ENCODE data around the gene APLNR. TPM values are rescaled to one million over a fixed set of nuclear protein-coding genes. Genes with fewer than 3 reads are reported as not detected.
"Not testable (repeated sequence)": the region's sequence is repeated elsewhere in the genome, so short reads cannot be mapped to it uniquely, and the experiment has no call there.

Gene APLNR
- total RNA-seq, result 16.6 TPM
- long read RNA-seq, transcript APLNR-202 (1 exons, 3,609 nt), result major isoform, 20 of 20 reads
- long read RNA-seq, partial matches to known transcripts, result 0 of 20 reads
- long read RNA-seq, other reads (novel, unspliced or antisense), result 0 of 20 reads

DNA sequence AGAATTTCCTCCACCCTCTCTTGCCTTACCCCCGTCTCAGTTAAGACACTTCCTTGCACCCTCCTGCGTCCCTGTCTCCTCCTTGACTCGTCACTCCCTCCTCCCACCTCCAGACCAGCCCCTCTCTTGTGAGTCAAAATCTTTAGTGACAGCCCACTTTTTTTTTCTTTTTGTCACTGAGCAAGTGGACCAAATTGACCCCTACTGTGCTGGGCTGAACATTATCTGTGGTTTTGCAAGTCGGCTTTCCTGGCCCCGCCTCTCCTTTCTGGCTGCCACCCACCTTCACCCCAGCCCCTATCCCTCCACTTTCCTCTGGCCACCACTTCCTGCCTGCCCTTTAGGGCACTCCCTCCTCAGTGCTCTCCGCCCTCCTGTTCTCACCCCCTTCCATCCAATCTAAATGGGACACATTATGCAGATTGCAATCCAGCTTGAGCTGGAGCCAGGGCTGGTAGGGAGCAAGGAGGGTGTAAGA lies at the start of gene APLNR:
APLNR (minus strand) TSS at position 47 of the 478 bp plus-strand sequence. CDS start 246 bp downstream, outside the sequence.
- intact Hi-C loops (cut with DNase I), result no loop called here
- DNase-seq (ENCODE audit: low spot score), result no peak

DNA sequence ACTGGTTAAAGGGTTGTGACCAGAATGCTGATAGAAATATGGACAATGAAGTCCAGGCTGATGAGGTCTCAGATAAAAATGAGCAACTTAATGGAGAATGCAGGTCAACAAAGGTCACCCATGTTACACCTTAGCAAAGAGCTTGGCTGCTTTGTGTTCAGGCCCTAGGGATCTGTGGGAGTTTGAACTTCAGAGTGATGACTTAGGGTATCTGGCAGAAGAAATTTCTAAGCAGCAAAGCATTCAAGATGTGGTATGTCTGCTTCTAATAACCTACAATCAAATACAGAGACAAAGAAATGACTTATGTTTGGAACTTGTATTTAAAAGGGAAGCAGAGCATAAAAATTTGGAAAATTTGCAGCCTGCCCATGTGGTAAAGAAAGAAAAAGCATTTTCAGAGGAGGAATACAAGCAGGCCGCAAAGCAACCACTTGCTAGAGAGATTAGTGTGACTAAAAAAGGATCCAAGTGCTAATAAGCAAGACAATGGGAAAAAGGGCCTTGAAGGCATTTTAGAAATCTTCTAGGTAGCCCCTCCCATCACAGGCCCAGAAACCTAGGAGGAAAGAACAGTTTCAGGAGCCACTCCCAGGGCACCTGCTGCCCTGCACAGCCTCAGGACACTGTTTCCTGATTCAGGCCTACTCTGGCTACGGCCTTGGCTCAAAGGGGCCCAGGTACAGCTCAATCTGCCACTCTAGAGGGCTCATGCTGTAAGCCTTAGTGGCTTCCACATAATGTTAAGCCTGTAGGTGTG lies 46.4 kb upstream of the APLNR start:
- intact Hi-C loops (cut with DNase I), result no loop called here
- DNase-seq (ENCODE audit: low spot score), result no peak

DNA sequence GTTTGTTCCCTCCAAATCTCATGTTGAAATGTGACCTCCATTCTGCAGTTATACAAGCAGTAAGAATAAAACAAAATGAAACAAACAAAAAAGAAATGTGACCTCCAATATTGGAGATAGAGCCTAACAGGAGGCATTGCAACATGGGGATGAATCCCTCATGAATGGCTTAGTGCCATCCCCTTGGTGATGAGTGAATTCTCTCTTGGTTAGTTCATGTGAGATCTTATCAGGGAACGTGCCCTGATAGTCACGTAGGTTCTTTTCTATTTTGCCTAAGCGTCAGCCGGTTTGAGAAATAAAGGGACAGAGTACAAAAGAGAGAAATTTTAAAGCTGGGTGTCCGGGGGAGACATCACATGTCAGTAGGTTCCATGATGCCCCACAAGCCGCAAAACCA lies 44.5 kb upstream of the APLNR start:
- intact Hi-C loops (cut with DNase I), result not testable (repeated sequence)

DNA sequence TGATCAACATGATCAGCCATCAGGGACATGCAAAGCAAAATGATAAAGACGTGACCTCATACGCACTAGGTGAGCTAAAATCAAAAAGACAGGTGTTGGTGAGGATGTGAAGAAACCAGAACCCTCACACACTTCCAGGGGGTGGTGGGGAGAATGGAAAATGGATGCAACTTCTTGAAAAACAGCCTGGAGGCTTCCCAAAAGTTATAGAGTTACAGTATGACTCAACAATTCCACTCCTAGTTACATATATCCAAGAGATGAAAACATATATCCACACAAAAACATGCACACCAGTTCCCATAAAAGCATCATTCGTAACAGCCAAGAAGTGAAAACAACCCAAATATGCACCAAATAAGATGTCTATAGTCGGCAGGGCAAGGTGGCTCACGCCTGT lies 42.1 kb upstream of the APLNR start:
- intact Hi-C loops (cut with DNase I), result loop anchor here (5.0 kb wide), 1 partner anchor 43 kb away; the partner anchor contains the start of gene TNKS1BP1
- DNase-seq (ENCODE audit: low spot score), result no peak

More for the DNA sequence above, 44.5 kb upstream of the APLNR start:
- not testable (repeated sequence) for DNase-seq (ENCODE audit: low spot score)

DNA sequence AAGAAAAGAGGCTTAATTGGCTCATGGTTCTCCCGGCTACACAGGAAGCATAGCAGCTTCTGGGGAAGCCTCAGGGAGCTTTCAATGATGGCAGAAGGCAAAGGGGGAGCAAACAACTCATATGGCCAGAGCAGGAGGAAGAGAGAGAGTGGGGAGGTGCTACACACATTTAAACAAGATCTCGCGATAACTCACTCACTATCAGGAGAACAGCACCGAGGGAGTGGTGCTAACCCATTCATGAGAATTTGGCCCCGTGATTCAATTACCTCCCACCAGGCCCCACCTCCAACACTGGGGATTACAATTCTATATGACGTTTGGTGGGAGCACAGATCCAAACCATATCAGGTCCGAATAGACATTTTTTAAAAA lies 41.7 kb upstream of the APLNR start:
- intact Hi-C loops (cut with DNase I), result loop anchor here (5.0 kb wide), 1 partner anchor 44 kb away; the partner anchor contains the start of gene TNKS1BP1
- no peak for DNase-seq (ENCODE audit: low spot score)

DNA sequence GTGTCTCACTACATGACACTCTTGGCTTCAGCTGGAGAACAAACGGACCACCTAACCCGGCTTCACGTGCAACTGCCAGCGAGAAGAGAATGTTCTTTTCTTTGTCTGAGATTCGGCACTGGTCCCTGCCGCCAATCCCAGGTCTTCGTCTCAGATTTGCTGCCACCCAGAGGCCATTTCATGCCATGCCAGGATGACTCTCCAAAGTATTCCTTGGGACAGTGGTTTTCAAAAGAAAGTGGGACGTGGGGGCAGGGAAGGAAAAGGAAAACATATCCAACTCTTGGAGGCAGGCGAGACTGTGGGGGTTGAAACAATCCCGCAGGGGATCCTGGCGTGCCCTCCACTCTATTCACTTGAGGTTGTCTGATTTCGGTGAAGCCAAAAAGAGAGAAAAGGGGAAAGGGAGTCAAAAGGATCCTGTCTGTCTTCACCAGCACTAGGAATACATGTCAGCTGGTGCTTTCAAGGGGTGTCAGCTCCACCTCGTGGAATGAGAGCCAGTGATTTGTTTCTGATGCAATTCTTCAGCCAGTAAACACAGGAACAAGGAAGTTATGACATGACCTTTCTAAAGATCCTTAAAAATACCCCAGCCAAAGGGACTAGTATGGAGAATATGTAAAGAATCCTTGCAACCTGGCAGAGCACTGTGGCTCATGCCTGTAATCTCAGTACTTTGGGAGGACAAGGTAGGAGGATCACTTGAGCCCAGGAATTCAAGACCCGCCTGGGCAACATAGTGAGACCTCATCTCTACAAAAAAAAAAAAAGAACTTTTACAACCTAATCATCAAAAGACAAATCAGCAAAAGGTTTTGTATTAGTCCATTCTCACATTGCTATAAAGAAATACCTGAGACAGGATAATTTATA lies 41.0 kb upstream of the APLNR start:
- intact Hi-C loops (cut with DNase I), result loop anchor here (5.0 kb wide), 1 partner anchor 44 kb away; the partner anchor contains the start of gene TNKS1BP1
- no peak for DNase-seq (ENCODE audit: low spot score)

DNA sequence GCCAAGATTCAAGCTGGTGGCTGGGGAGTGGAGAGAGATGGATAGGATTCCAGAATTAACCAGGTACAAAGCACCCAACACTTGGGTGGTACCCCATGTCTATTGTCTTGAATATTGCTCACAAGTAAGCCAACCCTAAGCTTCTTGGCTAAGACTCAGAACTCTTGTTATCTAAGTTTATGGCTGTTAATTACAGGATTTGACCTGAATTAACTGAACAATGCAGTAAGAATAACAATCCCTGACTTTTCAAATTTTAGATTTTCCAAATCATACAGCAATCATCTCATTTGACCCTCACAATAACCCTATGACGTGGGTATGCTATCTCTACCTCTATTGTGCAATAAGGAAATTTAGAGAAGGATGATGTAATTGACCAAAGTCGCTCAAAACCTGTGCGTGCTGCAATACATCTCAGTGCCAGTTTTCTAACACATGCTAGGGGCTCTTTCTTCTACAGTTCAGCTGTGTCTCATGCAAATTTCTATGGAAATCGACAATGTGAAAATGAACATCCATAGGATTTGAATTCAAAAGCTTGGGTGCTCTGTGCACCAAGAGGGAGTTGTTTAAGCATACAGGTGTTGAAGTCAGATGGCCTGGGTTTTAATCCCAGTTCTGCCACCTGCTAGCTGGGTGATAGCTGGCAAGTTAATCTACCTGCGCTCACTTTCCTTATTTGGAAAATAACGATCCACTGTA lies 40.1 kb upstream of the APLNR start:
- intact Hi-C loops (cut with DNase I), result loop anchor here (5.0 kb wide), 1 partner anchor 45 kb away; the partner anchor contains the start of gene TNKS1BP1
- no peak for DNase-seq (ENCODE audit: low spot score)

DNA sequence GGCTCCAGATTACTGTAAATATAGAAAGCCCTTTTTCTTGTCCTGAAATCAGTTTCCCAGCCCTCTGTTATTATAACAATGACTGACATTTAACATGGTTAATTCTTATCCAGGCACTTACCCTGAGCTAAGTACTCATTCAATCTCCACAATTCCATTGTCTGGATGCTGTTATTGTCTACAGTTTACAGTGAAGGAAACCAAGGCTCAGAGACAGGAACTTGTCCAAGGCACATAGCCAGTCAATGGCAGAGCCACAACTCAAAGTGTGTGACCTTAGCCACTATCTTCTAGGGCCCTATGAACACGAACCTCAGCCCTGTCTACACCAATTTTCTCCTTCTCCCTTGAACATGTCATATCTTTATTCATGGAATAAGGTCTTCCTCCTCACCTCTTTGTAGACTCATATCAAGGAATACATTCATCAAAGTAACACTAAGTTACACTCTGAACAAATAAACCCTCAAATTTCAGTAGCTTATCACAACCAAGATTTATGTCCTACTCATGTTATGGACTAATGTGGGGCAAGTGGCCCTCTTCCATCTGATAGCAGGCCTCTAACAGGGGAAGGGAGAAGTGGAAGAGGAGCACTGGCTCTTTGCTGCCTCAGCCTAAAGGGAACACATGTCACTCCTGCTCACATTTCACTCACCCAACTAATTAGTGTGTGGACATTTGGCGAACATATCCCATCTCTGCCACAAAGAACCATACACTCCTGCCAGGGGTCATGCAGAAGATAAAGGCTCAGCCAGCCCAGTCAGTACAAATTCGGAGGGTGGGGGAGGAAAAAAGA lies 39.3 kb upstream of the APLNR start:
- DNase-seq (ENCODE audit: low spot score), result no peak
- intact Hi-C loops (cut with DNase I), result loop anchor here (5.0 kb wide), 1 partner anchor 46 kb away; the partner anchor contains the start of gene TNKS1BP1

DNA sequence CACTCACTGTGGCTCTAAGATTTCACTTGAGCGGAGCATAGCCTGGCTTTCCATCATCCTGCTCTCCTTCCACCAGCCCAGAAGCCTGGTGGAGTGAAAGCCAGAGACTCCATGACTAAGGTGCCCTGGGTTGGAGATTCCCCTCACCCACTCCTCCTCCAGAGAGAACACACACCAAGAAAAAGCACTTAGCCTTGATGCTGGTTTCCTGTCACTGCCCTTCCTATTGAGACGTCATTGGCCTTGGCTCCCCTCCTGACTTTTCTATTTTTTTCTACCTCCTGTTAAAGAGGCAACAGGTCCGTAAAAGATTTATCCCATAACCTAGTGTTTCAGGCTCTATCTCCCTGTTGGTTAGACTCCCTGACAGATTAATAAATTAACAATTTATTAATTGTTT lies 38.5 kb upstream of the APLNR start:
- DNase-seq (ENCODE audit: low spot score), result no peak
- intact Hi-C loops (cut with DNase I), result loop anchor here (5.0 kb wide), 1 partner anchor 47 kb away; the partner anchor contains the start of gene TNKS1BP1

DNA sequence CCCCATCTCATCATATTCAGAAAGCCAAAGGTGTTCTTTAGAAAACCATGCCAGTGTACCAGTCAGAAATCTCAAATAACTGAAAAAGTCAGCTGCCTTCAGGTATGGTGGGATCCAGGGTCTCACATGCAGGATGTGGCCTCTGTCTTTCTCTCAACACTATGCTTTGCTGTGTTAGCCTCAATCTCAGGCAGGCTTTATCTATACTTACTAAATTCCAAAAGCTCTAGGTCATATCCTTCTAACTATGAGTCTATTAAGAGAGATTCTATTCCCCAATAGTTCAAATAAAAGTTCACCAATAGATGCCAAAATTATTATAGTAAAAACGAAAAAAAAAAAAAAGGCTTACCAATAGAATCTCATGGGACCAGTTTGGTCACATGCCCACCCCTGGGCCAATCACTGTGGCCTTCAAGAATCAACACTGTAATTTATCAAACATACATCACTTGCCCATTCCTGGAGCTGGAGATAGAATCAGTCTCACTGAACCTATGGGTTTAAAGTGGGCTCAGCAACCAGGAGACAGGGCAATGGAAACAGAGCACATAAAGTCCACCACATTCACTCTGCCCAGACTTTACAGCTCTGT lies 38.0 kb upstream of the APLNR start:
- intact Hi-C loops (cut with DNase I), result loop anchor here (5.0 kb wide), 1 partner anchor 47 kb away; the partner anchor contains the start of gene TNKS1BP1
- DNase-seq (ENCODE audit: low spot score), result no peak

DNA sequence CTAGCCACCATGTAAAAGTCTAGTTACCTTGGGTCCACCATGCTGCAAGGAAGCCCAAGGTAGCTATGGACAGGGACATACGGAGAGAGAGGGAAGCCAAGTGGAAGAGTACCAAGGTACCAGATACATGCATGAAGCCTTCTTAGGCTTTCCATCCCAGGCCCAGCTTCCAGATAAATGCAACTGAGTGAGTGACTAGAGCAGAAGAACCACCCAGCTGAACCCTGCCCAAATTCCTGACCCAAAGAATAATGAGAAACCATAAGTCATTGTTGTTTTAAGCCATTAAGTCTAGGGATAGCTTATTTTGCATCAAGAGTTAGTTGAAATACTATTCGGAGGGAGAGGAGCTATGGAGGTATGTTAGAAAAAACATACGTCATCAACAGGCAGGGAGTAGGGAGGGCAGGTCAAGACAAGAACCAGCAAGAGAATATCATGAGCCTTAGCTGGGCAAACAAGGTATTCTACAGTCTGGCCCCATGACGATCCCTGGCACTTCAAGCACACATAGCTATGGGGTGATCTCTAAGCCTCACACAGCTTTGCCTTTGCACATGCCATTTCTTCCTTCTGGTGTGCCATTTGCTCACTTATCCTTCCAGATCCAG lies 36.5 kb upstream of the APLNR start:
- no peak for DNase-seq (ENCODE audit: low spot score)
- intact Hi-C loops (cut with DNase I), result no loop called here

DNA sequence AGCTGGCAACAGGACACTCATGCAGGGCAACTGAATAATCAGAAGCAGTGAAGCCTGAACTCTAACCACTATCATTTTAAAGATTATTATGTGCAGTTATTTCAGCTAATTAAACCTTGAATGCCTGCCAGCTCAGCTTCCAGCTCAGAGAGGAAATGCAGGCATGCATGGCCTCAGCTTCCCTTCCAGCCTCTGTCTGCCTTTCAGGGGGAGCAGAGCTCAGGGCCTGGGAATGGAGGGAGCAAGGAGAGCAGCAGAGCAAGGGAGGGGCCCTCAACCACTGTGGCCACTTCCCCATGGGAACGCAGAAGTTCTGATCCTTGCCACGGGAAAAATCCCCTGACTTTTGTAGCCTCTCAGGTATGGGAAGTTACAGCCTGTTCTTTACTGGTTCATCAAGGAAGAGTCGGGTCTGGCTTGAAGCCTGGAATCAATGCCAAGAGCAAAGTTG lies 32.5 kb upstream of the APLNR start:
- DNase-seq (ENCODE audit: low spot score), result no peak
- intact Hi-C loops (cut with DNase I), result no loop called here

DNA sequence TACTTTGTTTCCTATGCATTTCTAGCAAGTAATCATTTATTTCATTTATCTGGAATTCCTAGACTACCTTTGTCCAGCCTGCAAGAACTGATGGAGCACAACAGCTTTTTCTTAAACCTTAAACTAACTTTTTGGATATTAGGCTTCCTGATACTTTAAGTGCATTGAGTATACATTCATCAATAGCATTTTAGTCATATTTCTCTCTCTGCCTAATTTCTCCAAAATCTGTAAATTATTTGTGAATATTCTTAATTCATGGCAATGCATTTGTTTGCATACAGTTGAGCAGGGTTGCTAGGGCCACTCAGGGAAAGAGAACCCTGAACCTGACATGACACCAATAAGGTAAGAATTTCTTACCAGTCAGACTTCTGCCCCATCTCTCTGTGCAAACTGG lies 29.1 kb upstream of the APLNR start:
- DNase-seq (ENCODE audit: low spot score), result no peak
- intact Hi-C loops (cut with DNase I), result no loop called here

DNA sequence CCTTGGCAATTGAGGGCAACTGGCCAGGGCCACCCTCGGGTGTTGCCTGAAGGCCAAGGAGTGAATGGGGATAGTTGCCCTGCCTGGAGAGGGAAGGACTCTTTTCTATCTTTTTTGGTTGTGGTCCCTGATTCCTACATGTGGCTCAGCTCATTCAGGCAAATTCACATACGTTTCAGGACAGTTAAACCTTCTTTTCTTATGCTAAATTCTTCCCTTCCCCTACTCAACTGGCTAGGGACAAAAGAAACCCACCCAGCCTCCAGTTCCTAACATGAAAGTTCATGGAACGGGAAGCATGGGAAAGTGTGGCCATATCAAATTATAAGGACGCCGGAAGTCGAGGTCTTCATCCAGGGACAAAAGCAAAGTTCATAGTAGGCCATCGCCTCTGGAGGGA lies 26.3 kb upstream of the APLNR start:
- intact Hi-C loops (cut with DNase I), result no loop called here
- DNase-seq (ENCODE audit: low spot score), result no peak

DNA sequence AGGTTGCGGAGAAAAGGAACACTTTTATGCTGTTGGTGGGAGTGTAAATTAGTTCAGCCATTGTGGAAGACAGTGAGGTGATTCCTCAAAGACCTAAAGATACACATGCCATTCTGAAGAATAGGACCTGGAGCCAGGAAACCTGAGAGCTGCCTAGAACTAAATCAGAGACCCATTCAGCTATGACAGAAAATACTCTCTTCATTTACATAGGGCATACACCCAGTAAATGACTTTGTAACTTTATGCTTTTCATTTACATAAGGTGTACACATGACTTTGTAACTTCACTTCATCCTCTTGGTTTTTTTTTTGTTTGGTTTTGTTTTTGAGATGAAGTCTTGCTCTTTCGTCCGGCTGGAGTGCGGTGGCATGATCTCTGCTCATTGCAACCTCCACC lies 25.1 kb upstream of the APLNR start:
- DNase-seq (ENCODE audit: low spot score), result no peak
- intact Hi-C loops (cut with DNase I), result no loop called here

DNA sequence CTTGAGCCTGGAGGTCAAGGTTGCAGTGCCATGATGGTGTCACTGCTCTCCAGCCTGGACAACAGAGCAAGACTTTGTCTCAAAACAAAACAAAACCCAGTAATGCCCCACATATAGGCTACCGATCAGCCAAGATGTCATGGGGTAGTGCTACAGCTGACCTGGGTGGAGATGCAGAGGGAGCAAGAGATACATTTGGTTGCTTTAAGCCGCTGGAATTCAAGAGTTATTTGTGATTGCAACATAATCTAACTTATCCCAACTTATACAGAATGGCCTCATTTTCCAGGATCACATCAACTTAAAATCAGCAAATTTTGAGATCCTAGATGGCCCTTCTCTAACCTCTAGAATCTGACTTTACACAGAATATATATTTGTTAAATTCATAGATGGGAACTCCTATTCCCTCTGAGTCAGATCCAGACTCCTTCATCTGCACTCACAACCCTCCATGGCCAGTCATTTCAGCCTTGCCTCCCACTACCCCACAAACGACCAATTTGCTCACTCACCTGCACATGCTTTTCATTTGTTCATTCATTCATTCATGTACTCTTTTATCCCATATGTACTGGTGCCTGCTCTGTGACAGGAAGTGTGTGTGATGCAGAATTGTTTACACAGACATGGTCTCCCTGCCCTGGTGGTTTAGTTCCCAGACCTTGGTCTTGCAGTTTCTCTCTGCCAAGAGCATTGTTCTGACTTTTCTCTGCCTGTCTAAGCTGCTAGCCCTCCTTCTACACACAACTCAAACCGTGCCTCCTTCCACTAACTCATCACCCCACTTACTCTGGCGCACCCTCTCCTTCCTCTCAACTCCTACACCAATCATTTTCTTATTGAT lies 24.1 kb upstream of the APLNR start:
- intact Hi-C loops (cut with DNase I), result no loop called here
- DNase-seq (ENCODE audit: low spot score), result no peak

DNA sequence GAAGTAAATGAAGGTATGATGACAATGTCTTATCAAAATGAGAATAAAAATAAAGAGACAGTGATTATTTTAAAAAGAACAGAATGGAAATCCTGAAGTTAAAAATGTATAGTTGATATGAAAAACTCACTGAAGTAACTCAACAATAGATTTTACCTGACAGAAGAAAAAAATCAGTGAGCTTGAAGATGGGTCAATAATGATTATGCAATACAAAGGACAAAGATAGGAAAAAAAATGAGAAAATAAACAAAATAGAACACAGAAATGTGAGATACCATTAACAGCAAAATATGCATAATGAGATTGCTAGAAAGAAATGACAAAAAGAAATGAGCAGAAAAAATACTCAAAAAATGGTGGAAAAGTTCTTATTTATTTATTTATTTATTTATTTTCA lies 19.1 kb upstream of the APLNR start:
- intact Hi-C loops (cut with DNase I), result no loop called here
- no peak for DNase-seq (ENCODE audit: low spot score)
